ENCODE measurements around the gene FAM43B.
"Not testable (repeated sequence)": the region's sequence is repeated elsewhere in the genome, so short reads cannot be mapped to it uniquely, and the experiment has no call there.

Gene FAM43B, protein sequence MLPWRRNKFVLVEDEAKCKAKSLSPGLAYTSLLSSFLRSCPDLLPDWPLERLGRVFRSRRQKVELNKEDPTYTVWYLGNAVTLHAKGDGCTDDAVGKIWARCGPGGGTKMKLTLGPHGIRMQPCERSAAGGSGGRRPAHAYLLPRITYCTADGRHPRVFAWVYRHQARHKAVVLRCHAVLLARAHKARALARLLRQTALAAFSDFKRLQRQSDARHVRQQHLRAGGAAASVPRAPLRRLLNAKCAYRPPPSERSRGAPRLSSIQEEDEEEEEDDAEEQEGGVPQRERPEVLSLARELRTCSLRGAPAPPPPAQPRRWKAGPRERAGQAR
- total RNA-seq = 0 reads per million in 2 donors

DNA sequence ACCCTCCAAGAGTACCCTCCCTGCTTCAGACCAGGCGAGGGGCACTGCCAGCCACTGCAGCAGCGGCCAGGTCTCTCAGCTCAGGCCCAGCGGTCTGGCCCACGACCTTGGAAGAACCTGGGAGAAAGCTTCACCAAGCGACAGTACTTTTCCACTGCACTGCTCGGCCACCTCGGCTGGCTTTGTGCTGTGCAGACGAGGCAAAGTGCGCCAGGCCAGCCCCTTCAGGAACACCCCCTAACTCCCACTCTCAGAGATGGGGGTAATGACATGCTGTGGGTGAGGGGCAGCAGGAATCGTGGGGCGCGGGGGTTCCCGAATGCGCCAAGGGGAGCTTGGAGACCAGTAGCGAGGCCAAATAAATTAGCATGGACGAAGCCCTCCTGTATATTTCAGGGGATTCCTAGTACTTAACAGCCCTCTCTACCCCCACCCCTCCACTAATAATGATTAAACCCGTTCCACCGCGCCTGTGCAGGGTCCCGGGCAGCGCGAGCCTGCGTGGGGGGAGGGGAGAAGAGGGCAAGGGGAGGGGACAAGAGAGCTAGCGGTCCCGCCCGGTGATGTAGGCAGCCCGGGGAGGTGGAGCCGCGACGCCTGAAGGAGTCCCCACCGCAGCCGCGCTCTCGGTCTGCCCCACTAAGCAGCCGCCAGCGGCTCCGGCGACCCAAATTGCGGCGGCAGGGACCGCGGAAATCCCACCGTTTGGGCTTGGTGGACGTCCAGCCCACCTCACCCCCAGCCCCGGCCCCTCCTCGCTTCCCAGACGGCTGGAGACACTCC, at the start of gene FAM43B:
TSS of gene FAM43B (plus strand) at position 629 of the 783 bp plus-strand sequence. CDS start 401 bp downstream, outside the sequence.
- no peak for DNase-seq

DNA sequence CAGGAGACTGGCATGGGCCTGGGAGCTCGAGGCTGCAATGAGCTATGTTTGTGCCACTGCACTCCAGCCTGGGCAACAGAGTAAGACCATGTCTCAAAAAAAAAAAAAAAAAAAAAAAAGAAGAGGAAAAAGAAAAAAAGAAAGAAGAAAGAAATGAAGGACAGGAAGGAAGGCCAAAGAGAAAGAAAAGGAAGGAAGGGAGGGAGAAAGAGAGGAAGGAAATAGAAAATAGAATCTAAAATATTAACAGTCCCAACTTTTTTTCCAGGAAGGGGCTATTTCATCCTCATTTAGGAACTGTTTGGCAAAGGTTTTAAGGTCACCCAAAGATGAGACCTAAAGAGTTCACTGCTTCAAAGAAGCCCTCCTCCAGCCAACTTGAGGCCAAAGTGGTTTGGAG, 46.9 kb upstream of the FAM43B start:
- DNase-seq = no peak

DNA sequence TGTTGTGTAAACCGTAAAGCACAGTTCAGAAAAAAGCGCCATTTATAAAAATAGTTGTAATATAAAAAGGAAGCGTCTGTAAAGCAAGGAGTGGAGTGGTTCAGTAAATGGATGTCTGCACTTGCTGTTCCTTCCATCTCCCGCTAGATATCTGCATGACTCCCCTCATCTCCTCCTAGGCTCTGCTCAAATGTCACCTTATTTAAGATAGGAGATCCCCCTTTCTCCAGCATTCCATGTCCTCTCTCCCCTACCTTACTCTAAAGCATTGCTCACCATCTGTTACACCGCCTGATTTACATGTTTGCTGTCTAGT, 45.2 kb upstream of the FAM43B start:
- no peak for DNase-seq

DNA sequence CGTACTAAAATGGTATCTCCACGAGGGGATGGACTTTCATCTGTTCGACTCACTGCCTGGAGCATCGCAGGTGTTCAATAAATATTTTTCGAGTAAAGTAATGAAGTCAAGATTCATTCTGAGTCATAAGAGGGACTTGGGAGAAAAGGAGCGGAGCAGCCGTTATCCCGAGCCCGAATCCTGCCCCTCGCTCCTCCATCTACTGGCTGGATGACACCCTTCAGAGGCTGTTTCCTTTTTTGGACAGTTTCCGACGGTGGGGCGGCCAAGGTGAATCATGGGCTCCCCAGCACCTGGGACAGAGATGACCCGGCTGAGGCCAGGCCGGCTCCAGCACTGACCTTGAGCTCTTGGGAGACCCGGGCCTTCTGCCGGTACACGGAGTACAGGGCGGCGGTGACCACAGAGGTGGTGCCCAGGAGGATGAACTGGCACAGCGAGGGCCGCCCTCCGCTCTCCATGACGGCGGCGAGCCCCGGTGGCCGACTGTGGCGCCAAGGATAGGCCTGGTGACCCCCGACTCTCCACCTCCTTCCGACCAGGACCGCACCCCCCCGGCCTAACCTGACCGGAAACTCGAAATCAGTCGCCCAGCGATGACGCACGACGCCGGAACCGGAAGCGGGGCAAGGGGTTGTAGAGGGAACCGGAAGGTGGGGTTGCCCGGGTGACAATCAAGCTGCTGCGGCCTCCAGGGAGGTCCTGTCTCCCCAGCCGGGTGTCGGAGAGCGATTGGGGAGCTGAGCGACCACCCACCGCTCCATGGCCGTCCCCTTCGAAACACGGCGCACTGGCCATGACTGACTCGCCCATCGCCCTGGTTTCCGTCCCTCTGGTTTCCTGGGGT, 44.6 kb upstream of the FAM43B start, which contains the start of gene MUL1:
TSS of gene MUL1 (minus strand) at position 588 of the 847 bp plus-strand sequence. CDS start at position 461, 127 bp downstream.
- peak; percentile 90 for DNase-seq

DNA sequence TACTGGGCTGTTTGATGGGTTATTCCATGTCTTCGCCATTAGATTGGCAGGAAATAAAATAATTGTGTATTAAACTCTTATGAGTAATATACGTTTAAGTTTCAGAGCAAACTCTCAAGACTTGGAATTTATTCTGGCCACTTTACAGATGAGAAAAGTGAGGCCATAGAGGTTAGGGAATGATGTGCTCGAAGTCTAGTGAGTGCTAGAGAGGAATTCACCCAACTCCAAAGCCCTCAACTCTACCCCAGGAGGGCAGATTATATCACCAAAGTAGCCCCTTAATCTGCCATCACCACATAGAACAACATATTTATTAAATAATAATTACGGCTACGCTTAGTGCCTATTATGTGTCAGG, 44.0 kb upstream of the FAM43B start:
- no peak for DNase-seq

DNA sequence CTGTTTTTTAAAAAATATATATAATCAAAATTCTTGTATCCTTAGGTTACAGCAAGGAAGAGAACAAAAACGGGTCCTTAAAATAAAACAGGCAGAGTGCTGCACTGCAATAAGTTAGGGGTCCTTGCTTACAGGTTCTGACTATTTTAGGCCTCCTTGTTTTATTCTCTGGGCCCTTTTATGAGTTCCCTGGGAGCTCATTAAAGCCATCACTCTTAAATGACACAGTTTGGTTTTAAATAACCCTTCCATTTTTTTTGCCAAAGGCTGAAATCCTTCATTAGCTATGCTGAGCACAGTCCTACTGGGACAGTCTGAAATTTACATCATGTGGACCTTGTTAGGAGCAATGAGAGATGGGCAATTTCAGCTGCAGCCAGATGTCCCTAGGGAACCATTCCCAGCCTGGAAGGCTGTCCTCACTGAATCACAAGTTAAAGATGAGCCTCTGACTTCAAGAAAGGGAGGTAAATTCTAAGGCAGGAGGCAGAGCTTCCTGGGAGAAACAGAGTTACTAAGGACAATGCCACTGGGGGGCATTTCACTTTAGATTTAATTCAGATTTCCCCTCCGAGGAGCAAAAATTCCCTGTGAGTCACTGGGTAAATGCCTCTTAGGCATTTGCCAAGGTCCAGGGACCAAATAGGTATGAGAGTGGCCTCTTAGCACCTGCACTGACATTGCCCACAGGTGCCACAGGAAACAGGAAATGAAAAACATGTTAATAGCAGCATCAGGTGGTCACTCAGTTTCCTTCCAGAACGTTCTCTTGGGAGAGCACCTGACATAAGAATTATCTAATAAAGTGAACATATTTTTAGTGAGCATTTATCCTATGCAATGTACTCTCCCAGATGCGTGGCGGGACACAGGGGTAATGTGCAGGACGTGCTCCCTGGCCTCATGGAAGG, 40.6 kb upstream of the FAM43B start:
- no peak for DNase-seq

DNA sequence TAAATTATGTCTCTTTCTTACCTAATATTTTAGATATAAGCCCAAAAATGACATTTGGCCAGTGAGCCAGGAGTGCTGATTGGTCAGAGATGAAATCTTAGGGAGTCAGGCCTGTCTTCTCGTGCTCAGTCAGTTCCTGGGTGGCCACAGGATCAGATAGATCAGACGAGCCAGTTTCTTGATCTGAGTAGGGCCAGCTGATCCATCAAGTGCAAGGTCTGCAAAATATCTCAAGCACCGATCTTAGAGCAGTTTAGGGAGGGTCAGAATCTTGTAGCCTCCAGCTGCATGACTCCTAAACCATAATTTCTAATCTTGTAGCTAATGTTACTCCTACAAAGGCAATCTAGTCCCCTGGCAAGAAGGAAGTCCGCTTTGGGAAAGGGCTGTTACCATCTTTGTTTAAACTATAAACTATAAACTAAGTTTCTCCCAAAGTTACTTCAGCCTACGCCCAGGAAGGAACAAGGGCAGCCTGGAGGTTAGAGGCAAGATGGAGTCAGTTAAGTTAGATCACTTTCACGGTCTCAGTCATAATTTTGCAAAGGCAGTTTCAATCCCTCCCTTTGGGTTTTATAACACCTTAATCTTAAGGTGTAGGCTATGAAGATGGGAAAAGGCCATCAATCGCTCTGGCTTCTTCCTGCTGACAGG, 32.6 kb upstream of the FAM43B start:
- DNase-seq = not testable (repeated sequence)

DNA sequence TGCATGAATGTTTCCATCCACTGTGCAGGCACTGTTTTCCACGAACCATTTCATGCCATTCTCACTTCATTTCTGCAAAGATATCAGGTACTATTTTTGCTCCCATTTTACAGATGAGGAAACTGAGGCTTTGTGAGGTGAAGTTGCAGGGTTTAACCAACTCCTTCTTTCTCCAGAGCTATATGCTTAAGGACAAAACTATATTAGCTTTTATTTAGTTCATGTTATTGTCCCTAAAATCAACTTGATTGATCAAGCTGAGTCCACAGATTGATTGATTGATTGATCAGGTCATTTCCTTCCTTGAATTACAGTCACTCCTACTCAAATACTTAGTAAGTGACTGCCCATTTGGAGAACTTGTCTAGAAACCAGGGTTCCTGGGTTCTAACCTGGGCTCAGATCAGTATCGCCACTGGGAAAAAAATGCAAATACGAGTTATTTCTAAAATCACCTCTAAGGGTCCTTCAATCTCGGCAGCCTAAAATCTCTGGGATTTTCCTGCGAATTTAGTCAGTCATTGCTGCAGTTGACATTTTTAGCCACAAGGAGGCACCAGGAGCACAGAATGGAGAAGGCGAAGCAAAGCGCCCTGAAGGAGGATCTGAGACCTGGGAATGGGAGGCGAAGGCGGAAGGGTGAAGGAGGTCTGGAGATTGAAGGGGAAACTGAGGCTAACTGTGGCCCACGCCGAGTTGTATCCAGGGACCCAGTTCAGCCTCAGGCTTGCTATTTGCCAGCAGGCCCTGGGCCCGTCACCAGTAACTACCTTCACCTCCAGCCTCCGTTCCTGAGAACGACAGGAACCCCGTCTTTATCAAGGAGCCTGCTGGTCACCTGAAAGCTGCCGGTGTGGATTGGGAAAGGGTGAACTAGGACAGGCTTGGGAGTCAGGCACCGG, 30.2 kb upstream of the FAM43B start:
- no peak for DNase-seq

DNA sequence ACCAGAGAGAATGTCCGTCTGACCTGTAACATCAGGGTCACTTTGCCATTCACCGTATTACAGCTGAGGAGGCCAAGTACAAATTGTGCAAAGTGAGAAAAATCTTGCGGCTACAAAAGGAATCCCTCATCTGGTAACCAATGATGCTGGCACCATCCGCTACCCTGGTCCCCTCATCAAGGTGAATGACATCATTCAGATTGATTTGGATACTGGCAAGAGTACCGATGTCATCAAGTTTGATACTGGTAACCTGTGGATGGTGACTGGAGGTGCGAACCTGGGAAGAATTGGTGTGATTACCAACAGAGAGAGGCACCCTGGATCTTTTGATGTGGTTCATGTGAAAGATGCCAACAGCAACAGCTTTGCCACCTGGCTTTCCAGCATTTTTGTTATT, 26.1 kb upstream of the FAM43B start:
- no peak for DNase-seq

DNA sequence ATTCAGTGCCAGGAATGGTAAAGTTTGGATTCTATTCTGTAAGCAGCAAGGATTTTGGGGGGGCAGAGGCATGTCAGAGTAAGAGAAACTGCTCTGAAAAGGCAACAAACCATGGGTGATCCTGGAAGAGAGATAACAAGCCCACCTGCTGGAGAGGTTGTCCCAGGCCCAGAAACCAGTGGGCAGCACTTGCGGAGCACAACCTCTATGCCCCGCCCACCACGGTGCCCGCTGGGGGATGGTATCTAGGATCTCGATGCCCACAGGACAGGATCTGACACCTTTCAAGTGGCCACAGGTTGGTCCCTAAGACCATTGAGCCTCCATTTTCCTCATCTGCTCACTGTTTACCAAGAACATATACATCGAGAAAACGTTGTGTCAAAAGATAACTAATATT, 24.2 kb upstream of the FAM43B start:
- no peak for DNase-seq

DNA sequence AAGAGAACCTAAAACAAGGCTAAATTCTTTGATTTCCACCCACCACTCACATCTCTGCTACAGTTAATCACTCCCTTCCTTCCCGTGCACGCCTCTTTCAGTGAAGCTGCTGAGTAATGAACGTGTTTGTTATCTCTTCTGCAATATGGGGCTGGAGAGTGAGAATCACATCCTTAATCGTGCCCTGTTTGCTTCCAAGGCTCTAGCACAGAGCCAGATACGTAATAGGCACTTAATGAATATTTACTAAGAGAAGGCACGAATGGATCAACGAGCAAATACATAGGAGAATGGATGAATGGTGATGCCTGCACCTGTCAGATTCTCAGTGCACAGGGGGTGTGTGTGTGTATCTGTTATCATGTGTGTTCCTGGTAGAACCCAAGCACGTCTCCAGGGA, 22.1 kb upstream of the FAM43B start:
- no peak for DNase-seq

DNA sequence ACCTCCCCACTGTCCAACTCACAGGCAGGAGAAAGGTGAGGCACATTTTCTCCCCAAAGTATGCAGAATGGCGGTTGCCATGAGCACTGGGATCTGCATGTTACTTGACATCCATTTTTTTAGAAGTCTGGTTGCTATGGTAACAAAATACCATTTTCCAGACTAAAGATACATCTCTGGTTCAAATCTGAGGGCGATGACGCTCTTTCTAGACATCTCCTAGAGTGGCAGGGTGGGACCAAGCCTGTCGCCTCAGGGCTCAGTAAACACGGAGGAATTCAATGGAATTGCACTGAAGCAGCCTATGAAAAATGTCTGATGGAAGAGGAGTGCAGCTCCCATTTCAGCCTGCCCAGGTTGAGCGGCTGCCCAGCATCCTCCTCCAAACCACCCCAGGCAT, 21.5 kb upstream of the FAM43B start:
- DNase-seq = no peak

DNA sequence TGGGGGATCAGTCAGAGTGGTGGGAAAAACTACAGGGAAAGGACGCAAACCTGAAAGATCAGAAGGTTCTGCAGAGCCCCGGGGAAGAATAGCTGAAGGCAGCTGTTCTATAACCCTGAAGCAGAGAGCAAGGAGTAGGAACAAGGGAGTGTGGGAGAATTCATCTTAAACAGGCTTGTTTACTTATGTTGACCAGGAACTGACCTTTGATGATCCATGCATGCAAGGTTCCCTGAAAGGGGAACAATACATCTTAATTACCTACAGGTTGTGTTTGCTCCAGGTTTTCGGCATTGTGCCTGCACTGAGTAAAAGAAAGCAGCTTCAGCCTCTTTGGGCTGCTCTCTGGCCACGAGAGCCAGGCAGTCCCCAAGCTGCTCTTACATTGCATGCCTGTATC, 18.7 kb upstream of the FAM43B start:
- DNase-seq = no peak

DNA sequence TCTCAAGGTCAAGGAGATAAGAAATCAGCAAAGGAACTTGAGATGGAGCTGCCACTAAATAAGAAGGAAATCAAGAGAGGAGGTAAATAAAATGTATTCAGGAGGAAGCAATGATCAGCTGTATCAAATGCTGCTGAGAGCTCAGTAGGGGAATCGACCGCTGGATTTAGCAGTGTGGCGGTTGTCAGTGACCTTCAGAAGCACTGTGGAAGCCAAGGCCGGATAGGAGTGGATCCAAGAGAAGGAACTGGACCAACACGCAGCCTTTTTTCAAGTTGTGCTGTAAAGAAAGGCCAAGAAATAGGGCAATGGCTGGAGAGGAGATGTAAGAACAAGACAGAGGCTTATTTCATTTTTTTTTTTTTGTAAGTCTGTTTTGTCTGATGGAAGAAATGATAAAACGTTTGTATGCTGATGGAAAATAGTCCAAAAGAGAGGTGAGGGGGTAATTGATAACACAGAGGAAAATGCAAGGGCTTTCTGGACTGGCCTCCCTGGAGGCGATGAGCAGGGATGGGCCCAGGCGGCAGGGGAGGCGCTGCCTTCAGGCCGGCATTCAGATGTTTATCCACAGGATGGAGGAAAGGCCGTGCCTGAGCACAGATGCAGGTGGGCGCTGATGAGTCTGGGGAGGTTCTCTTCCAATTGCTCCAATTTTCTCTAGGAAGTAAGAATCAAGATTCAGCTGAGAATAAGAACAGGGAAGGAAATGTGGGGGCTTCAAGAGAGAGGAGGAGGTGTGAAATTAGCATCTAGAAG, 17.5 kb upstream of the FAM43B start:
- DNase-seq = no peak

DNA sequence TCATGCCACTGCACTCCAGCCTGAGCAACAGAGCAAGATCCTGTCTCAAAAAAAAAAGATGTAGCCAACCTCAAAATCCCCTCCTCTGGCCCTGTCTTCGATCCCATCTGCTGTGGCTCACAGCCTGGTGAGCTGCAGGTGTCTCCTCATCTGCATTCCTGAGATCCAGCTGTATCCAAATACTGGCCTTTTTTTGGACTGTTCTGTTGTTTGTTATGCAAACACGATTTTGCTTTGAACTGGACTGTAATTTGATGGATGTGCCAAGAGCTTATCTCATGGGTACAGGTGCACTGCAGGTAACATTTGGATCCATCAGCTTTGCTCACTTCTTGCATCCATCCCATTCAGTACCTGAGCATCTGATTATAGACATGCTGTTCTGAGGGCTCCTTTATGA, 14.1 kb upstream of the FAM43B start:
- DNase-seq = no peak

DNA sequence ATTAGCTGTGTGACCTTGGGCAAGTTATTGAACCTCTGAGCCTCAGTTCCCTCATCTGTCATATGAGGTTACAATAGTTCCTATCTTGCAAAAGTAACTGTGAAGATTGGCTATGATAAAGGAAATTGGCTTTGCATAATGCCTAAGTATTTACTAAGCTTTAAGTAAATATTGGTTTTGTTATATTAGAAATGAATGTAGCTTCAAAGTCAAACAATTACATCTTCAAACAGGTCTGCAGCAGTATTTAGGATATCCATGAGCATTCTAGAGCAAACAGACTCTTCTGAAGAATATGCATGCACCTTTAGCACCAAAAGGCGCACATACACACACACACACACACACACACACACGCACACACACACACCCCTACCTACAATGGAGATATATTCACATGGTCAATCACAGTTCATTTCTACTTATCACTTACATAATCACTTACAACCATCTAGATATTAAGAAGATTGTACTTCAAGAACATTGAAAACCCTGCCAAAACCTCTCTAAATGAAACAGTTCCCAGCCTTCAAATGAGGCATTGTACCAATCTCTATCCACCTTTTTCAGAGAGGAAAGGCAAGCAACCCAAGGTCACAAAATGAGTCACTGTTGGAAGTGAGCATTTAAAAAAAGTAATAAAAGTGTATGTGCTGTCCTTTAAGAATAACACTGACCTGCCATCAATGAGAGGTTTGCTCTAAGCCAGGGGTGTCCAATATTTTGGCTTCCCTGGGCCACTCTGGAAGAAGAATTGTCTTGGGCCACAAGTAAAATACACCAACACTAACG, 13.4 kb upstream of the FAM43B start:
- no peak for DNase-seq

DNA sequence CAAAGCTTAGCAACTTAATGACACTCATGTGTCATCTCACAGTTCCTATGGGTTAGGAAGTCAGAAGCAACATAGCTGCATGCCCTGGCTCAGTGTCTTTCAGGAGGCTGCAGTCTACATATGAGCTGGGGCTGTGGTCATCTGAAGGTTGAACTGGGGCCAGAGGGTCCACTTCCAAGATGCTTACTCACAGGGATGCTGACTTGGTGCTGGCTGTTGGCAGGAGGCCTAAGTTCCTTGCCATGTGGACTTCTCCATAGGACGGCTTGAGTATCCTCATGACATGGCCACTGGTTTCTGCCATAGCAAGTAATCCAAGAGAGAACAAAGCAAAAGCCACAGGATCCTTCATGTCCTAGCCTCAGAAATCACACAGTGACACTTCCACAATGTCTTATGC, 12.1 kb upstream of the FAM43B start:
- no peak for DNase-seq

DNA sequence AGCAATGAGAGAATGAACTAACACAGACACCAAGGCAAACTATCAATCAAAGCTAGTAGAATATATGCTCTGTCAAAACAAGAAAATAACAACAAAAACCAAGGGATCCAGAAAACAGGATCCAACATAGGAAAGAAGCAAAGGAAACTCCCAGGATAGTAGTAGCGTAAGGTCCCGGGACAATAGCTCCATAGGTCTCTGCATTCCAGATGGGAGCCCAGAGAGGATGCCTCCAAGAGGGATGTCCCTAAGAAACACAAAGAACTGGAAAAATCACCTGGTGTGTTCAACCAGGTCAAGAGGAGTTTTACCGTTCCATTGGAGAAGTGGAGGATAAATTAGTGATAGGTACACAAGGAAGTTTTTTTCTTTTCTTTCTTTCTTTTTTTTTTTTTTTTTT, 5.7 kb upstream of the FAM43B start:
- no peak for DNase-seq

DNA sequence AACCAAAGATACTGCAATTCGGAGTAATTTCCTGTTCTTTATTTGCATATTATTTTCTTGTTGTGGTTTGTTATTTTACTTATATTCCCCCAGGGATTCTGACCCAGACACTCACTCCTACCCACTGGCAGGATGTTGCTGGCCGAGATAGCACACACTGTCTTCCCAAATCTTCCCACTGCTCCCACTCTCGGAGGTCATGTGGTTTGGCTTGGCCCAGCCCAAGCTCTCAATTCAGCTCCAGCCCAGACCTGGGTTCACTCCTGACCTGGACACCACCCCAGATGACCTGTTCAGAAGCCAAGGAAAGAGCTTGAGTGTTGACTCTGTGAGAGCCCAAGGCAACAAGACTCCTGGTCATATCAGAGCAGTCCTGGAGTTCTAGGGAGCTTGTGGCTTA, 1.2 kb upstream of the FAM43B start:
- DNase-seq = no peak
